ENCODE measurements around the gene CDH4.

DNA sequence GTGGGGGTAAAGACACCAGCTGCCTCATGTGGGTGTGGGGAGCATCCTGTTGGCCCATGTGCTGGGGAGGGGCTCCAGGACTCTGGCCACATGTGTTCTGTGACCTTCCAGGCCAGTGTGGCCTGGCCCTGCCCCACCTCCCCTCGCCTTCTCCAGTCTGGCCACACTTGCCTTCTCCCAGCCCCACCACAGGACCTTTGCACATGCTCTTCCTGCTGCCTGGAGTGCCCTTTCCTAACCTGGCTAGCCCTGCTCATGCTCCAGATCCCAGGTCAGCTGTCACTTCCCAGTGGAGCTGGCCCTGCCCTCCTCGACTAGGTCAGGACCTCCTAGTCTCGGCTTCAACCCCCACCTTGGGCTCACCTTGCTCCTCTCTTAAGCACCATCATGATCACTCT lies 183.8 kb downstream of the CDH4 start:
- TF ChIP-seq CTCF (optimal IDR thresholded peaks at IDR 0.05 in 1 of 3, IDR thresholded peaks at IDR 0.05 in 1 of 3, conservative IDR thresholded peaks at IDR 0.05 in 1 of 3; ENCODE audit: extremely low read depth in 1 of 3, insufficient read depth in 2 of 3, low read length in 3 of 3) (no peak), EZH2 (IDR thresholded peaks at IDR 0.05; ENCODE audit: low read length) (no peak)

Measured in keratinocyte (primary cell).